ENCODE results near the gene SULF2.

The SULF2 gene

DNA sequence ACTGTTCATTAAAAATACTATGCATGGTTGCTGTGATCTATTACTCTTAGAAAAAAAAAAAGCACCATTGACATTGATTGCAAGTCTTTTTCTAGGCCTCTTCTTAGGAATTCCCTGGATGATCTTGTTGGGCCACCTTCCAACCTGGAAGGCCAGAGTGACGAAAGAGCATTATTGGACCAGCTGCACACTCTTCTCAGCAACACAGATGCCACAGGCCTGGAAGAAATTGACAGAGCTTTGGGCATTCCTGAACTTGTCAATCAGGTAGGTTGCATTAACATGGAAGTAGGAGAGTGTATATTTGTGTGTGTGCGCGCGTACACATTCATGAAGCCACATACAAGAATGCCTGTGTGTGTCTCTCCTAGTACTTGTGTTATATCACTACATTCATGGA is 143.2 kb downstream of the SULF2 start:
- no peak for FAIRE-seq

DNA sequence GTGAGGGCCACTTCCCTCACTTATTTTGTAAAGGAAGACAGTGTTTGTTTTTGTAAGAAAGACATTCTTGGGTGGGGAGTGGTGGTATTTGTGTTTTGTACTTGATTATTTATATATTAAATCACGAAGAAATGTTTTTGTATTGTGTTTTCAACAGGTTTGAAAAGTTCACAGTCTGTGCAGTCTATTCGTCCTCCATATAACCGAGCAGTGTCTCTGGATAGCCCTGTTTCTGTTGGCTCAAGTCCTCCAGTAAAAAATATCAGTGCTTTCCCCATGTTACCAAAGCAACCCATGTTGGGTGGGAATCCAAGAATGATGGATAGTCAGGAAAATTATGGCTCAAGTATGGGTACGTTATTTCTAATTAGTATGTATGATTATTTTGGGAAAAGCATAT is 146.4 kb downstream of the SULF2 start:
- no peak for FAIRE-seq

DNA sequence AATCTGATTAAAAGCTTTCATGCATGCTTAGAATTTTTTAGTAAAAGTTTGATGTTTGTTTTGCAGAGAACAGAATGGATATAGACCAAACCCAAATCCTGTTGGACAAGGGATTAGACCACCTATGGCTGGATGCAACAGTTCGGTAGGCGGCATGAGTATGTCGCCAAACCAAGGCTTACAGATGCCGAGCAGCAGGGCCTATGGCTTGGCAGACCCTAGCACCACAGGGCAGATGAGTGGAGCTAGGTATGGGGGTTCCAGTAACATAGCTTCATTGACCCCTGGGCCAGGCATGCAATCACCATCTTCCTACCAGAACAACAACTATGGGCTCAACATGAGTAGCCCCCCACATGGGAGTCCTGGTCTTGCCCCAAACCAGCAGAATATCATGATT is 150.0 kb downstream of the SULF2 start:
- no peak for FAIRE-seq

DNA sequence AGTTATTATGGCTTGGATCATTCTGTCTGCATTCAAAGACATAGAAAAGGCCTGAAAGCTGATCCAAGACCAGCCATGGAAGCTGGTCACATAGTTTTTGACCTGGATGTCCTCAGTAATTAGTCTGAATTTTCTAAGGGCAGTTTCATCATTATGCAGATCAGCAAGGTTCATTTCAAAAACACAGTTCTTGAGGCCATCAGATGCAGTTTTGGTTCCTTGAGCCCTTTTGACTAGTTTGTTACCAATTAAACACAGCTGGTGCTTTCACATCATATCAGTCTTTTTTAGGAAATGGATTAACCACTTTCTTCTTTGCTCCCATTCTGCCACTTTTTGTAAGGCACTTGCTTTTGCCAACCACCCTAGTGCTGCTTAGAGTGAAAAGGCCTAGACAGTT is 154.2 kb downstream of the SULF2 start:
- no peak for FAIRE-seq

DNA sequence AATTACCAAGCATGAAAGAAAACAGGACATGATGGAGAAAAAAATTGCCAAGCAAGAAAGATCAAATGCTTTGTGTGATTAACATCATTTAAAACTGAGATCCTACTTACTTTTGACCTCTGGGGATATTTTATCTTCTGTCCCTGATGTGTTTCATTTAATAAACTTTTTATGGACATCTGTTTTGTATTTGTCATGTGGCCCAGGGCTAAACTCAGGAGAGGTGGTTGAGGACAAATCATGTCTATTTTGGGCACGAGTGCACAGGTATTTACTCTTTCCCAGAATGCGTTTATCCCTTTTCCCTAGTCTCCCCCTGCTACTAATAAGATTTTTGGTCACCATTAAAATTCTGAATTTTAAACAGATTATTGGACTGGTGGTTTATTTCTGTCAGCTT is 155.4 kb downstream of the SULF2 start:
- no peak for FAIRE-seq

DNA sequence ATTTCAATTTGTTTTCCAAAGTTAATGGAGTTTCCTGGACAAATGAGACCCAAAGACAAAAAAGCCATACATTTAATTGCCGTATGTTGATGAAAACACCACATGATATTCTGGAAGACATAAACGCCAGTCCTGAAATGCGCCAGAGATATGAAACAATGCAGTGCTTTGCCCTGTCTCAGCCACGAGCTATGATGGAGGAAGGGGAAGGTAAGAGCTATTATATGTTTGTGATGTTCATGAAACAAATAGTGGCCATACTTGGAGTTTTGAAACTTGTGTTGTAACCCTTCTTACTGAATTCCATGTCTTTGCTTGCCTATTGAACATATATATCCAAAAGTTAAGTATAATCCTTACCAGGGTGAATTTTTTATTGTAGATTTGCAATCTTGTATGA is 157.7 kb downstream of the SULF2 start:
- FAIRE-seq = no peak

DNA sequence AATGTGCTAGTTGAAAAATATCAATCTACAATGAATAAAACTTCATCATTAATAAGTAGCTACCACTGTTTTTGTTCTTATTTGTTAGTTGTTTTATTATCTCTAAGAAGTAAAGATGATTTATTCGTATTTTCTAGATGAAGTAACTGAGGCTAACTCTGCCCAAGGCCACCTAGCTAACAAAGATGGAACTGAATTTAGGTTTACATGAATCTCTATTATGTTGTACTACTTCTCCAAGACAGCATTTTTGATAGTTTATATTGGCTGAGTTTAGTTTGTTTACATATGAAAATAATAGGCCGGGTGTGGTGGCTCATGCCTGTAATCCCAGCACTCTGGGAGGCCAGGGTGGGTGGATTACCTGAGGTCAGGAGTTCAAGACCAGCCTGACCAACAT is 162.1 kb downstream of the SULF2 start:
- FAIRE-seq = no peak

DNA sequence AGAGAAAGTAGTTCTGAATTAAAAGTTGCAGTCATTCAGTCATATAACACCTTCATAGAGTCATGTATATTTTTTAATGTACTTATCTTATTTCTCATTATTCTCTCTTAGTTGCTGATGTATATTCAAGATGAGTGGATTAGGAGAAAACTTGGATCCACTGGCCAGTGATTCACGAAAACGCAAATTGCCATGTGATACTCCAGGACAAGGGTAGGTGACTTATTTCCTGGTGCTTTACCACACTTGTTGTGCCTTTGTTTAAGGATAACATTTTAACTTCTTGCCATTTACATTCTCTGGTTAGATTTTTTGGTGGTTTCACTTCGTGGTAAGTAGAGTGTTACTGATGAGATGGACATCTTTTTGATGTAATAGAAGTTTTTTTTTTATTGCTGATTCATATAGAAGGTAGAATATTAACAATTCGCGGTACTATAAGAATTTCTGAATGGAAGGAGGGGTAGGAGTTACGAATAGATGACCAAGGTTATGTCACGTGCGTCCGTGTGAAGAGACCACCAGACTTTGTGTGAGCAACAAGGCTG is 163.1 kb downstream of the SULF2 start:
- no peak for FAIRE-seq

DNA sequence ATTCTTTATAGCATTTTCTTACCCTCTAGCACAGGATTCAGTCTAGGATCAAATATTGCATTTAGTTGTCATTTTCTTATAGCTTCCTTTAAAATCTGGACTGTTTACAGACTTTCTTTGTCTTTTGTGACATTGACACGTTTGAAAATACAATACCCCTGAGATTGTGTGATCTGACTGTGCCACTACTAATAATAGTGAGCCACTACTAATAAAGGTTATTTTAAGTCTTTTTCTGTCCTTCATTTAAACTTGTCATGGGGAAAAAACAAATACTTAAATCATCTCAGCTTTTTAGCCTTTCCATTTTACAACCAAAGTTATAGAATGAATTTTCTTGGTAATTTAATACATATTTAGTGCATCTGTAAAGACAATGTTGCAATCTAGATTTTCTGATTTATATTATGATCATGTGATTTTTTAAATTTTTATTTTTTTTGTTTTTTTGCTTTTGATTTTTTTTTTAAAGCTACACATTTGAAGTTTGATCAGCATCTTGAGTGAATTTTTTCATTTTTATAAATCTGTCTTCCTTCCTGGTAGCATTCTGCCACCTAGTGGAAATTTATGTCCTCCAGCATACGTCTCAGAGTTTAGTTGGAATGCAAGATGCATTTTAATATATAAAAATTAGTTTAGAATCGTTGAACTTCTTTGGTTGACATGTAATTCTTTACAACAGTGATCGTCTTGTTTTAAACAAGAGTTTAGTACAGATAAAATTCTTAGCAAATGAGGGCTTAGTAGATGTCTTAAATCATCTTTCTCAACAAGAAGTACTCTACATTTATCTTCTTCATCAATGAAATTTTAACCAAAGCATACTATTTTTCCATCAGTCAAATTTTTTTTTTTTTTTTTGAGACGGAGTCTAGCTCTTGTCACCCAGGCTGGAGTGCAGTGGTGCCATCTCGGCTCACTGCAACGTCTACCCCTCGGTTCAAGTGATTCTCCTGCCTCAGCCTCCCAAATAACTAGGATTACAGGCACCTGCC is 164.2 kb downstream of the SULF2 start:
- peak; percentile 96 for FAIRE-seq

DNA sequence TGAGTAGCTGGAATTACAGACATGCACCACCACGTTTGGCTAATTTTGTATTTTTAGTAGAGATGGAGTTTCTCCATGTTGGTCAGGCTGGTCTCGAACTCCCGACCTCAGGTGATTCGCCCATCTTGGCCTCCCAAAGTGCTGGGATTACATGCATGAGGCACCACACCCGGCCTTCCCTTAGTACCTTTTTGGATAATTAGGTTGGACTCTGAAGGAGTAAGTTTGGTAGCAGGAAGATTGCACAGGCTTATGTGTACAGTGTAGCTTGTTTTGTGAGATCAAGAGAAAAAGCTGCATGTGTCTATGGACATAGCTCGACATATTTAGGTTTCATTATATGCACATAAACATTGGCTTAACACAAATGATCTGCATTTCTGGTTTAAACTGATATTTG is 166.8 kb downstream of the SULF2 start:
- FAIRE-seq = no peak

DNA sequence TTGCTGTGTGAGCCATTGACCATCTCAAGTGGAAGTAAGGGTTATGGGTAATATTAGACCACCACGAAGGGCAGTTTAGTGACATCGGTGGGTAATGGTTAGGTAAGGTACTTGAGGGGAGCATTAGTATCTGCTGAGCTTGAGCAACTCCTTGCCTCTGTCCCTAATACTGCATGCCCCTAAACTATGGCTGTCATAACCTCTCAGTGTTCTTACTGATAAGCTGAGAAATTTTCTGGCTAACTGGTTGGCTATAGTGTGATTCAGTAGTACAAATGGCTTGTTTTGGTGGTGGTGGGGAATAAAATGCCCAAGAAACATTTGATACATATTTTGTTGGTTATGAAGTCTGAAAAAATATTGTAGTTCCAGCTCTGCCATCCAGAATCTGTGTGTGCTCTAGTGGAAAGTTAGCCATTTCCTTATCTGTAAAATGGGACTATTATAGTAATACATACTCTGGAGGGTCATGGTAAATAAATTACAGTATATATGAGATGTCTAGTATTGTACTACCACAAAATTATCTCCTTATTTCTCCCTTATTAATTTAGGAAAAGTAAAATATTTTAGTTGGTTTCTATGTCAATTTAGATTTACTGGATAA is 170.5 kb downstream of the SULF2 start:
- no peak for FAIRE-seq

DNA sequence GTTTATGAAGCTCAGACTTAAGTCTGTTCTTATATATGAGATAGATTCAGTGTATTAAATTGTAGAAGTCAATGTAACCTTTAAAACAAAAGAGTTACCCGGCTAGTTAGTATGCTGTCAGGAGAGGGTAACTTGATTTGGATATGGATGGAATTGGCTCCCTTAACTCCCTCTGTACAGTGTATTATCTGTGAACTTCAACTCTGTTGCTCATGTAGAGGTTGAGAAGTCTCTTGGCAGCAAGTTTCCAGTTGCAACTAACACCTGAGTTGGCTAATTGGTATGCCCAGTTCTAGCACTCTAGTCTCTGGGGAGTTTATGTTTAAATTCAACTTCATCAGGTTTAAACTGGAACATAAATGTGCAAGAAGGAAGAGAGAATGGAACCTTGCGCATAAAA is 172.6 kb downstream of the SULF2 start:
- no peak for FAIRE-seq

DNA sequence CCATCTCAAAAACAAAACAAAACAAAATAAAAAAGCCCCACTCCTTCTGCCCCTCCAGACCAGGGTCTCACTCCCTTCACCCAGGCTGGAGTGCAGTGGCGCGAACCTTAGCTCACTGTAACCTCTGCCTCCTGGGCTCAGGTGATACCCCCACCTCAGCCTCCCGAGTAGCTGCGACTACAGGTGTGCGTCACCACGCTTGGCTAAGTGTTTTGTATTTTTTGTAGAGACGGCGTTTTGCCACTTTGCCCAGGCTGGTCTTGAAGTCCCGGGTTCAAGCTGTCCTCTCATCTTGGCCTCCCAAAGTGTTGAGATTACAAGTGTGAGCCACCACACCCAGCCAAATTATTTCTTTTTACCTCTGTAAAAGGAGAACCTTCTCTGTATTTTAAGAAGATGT is 173.5 kb downstream of the SULF2 start:
- no peak for FAIRE-seq

DNA sequence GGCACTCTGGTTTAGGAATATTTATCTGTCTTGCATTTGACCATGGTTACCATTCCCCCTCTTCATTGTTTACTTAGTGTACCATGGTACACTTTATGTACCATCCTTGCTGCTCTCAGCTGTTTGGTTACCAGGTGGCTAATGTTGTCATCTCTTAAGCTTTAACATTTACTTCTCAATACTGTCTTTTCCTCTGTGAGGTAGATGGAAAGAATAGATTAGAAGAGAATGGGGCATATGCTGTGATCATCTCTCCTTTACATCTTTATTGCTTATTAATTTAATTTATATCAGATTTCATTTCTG is 174.4 kb downstream of the SULF2 start:
- FAIRE-seq = no peak

DNA sequence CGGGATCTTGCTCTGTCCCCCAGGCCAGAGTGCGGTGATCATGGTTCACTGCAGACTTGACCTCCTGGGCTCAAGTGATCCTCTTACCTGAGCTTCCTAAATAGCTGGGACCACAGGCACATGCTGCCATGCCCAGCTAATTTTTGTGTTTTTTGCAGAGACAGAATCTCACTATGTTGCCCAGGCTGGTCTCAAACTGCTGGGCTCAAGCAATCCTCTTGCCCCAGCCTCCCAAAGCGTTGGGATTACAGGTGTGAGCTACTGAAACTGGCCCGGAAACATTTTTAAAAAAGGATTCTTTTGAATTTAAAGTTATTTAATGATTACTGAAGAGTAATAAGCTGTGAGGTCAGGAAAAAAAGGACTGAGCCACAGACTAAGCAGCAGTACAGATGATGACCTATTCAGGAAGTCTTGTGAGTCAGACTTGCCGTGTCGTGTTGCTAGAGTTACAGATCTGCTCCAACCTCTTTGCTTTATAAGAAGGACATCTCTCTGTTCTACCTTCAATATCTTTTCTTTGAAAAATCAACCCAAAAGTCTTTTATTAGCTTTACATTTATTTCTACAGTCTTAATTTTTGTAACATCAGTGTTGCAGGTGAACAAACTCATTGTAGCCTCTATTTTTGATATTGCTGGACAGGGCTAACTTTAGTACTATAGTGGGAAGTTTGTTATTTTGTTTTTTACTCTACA is 174.9 kb downstream of the SULF2 start:
- FAIRE-seq = no peak

DNA sequence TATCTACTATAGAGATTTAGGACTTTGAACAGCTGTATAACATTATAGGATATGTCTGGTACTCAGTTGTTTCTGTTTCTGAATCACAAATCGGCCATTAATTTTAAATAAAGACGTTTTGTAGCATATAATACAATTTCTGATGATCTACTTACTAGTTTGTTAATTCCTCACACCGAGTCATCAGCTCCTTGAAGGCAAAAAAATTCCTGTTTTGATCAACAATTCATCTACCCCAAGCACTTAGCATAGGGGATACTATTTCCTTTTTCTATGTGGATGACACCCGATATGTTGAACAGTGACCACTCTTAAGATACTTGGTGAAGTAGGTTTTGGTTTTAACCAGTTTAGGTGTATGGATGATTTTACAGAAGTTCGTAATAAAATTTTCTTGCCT is 176.3 kb downstream of the SULF2 start:
- no peak for FAIRE-seq
